Activated CD4-positive, CD25-positive, alpha-beta regulatory T cell treated with anti-CD3 and anti-CD28 coated beads, Interleukin-2, amount 50 U/mL, for 16 hours (primary cell): ENCODE results near the gene POTEG.
"Not testable (repeated sequence)": the region's sequence is repeated elsewhere in the genome, so short reads cannot be mapped to it uniquely, and the experiment has no call there.

Source experiments
- DNase-seq: peaks from one replicate; pipeline ENCODE4 v3.0.0-alpha.2; 2020; ENCODE audit warnings: low read depth, low spot score

POTEG gene

DNA sequence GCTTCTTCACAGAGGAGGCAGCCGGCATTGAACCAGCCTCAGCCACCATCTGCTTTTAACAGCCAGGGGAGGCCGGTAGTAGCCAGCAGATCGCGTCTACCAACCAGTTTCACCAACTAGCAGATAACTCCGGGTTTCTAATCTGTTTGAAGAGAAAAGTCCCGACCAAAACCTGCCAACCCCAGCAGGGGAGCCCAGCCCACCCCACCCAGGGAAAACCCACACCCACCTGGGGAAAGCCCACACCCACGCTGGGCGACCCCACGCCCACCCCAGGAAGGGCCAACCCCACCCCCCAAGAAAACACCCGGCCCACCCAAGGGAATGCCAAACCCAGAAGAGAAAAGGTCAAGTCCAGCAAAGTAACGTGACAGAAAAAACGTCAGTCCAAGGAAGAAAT lies at the start of gene POTEG:
POTEG (minus strand) TSS at position 101 of the 400 bp plus-strand sequence; CDS start at position 49, 52 bp downstream.
- not testable (repeated sequence) for DNase-seq

DNA sequence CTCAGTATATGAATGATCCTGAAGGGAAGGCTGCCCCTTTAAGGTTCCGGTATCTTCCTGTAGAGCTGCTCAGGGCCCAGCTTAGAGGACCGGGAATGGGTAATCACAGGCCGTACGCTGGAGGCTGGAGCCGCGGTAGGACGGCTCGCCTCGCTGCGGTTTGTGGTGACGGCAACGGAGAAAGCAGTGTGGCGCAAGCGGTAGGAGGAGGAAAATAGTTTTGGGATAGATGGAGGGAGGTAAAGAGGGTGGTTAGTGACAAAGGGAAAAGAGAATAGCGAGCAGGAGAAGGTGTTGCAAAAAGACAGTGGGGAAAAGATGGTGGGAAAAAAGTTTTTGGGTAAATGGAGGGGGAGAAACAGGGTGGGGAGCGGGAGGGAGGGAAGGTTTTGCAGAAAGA lies 48.0 kb upstream of the POTEG start:
- DNase-seq: not testable (repeated sequence)

DNA sequence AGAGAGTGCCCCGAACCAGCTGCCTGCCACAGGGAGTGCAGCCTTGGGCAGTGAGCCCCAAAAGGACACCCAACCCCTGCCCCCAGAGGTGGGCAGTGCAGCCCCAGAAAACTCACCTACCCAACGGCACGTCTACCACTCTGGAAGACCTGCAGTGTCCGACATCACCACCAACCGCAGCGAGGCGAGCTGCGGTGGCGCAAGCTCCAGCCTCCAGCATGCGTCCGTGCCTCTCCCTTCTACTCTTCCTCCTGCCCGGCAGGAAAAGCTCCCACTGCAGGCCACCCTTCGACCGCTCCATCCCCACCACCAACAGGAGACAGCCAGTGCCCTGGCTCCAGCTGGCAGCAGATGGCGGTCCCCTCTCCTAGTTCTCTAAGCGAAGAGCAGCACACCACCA lies 47.3 kb upstream of the POTEG start:
- not testable (repeated sequence) for DNase-seq

DNA sequence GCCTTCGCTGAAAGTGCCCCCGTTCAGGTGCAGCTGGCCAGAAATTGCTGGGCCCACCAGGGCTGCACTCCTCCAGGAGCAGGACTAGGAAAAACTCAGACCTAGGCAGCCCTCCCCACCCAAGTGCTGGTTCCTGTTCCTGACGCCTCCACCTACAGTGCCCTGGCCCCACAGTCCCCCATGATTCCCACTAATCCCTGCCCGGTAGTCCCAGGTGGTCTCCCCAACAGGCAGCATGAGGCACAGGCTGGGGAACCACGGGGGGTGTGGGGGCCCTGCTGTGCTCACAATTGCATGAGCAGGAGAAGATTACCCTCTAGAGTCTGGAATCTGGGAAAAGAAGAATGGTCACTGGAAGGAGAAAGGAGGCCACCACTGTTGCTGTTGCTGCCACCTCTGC lies 46.4 kb upstream of the POTEG start:
- DNase-seq: not testable (repeated sequence)

DNA sequence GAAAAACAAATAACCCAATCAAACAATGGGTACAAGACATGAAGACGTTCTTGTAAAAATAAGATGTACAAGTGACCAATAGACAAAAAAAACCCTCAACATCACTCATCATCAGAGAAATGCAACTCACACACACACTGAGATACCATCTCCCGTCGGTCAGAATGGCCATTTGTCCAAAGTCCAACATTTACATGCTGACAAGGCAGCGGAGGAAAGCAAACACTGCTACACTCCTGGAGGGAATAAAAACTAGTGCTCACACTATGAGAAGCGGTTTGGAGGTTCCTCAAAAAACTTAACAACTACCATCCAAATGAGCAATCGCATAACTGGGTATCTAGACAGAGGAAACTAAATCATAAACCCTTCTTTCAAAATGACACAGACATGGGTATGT lies 11.6 kb upstream of the POTEG start:
- DNase-seq: not testable (repeated sequence)

DNA sequence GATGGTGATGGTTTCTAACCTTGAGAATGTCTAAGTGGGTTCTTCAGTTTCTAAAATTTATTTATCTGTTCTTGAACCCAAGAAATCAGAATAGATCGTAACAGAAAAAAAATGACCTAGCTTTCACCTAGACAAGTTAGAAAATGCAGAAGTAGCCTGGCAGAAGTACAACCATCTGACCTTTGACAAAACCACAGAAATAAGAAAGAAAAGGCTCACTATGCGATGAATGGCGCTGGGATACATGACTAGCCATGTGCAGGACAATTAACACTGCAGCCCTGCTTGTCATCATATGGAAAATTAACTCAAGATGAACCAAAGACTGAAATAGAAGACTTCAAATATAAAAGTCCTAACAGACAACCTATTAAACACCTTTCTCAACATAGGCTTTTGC lies 5.7 kb upstream of the POTEG start:
- DNase-seq: not testable (repeated sequence)

DNA sequence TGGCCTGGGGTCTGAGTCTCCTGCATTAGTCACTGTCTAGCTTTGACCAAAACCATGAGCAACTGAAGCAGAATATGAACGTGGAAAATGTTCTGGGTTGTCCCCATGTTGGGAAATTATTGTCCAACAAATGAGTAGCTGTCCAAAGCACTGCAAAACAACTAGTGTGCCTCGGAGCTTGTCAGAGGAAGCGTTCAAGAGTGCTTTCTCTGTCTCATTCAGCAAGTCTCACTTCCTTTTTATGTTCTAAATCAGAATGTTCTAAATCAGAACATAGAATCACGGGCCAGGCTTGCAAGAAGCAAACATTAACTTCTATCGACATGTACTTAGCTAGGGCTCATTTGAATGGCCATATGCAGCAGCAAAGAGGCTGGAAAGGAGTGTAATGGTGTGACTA lies 5.1 kb upstream of the POTEG start:
- DNase-seq: not testable (repeated sequence)

DNA sequence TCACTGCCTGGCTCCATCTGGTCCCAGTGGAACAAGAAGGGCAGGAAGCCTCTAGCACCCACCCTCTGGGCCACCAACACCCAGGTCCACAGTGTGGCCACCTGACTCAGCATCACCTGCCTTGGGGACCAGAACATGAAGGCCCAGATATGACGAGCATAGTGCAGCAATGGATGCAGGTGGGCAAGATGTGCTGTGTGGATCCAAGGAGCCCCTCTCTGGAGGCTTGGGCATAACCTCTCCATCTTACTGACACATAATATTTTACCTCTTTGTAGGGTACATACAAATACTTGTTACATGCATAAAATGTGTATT lies 2.9 kb upstream of the POTEG start:
- not testable (repeated sequence) for DNase-seq

DNA sequence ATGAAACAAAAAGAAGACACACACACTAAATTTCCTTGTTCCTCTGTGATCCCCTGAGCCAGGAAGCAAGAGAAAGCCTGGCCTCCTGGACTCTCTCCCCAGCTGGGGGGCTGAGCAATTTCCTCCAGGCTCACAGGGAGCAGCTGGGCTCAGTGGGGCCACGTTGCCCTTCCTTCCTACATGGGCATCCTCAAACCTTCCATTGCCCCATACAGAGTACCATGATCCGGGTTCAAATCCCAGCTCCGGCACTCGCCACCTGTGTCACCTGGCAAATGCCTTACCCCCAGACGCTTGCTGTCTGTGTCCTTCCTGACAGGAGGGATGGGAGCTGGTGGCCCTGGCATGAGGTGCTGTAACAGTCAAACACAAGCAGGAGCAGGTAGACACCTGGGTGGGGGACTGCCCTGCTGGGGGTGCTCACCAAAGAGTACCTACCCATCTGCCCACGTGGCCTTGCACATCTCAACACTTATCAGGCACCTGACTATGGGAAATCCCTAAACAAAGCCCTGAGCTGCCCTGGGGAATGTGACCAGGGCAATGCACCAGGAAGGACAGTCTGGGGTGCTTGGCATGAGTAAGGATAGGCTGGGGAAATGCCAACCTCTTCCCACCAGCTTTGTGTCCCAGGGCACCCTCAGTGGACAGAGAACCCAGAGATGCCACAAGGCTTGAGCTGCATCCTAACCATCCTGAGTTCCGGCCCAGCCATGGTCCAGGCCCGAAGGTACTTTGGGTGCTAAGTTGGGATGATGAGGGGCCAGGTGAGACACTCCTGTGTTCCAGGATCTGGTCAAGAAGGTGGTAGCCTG lies 2.4 kb upstream of the POTEG start:
- not testable (repeated sequence) for DNase-seq

DNA sequence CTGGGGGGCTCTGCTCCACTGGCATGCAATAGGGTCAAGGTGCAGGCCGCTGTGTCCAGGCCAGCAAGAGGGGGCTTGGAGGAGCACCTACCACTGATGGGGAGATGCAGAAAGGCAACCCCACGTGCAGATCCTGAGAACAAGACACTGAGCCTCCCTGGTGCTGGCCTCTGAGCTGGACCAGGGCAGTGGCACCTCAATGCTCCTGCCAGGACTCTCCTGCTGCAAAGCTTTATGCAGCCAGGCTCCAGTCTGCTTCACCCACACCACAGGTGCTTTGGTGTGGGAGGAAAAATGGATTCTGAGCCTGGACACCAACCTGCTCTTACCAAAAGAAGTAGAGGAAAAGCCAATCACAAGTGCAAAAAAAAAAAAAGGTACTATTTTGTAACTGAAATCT lies 1.7 kb upstream of the POTEG start:
- not testable (repeated sequence) for DNase-seq

DNA sequence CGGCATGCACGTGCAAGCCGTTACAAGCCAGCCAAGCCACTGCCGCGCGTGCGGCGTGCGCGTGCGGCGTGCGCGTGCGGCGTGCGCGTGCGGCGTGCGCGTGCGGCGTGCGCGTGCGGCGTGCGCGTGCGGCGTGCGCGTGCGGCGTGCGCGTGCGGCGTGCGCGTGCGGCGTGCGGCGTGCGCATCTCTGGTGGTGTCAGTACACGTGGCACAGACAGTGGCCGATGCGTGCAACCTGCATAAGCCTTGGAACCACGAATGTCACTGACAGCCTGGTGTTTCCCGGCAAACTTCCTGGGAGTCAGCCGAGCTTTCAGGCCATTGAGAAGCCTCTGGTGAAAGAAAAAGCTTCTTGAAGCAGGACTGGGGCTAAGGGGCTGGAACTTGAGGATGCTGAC lies 750 bp upstream of the POTEG start:
- DNase-seq: not testable (repeated sequence)

DNA sequence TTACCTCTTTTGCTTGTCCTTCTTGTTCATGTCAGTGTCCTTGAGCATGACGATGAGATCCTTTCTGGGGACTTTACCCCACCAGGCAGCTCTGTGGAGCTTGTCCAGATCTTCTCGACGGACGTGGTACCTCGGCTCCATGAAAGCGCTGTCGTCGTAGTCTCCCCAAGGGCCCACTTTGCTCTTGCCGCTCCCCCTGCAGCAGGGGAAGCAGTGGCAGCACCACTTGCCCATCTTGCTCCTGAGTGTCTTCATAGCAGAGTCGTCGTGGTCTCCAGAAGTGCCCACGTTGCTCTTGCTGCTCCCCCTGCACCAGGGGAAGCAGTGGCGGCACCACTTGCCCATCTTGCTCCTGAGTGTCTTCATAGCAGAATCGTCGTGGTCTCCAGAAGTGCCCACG lies 376 bp downstream of the POTEG start:
- not testable (repeated sequence) for DNase-seq

DNA sequence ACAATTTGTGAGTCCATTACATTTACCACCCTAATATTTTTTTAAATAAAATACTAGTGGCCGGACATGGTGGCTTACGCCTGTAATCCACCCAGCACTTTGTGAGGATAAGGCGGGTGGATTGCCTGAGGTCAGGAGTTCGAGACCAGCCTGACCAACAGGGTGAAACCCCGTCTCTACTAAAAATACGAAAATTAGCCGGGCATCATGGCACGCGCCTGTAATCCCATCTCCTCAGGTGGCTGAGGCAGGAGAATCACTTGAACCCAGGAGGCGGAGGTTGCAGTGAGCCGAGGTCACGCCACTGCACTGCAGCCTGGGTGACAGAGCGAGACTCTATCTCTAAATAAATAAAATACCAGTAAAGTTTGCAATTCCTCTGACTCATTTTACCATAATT lies 25.6 kb downstream of the POTEG start:
- not testable (repeated sequence) for DNase-seq

DNA sequence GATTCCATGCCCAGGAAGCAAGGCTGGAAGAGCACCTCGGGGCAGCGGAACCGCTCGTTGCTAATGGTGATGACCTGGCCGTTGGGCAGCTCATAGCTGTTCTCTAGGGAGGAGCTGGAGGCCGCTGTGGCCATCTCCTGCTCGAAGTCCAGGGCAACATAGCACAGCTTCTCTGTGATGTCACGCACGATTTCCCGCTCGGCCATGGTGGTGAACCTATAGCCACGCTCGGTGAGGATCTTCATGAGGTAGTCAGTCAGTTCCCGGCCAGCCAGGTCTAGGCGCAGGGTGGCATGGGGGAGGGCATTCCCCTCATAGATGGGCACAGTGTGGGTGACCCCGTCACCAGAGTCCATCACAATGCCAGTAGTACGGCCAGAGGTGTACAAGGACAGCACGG lies 32.0 kb downstream of the POTEG start:
- DNase-seq: not testable (repeated sequence)

DNA sequence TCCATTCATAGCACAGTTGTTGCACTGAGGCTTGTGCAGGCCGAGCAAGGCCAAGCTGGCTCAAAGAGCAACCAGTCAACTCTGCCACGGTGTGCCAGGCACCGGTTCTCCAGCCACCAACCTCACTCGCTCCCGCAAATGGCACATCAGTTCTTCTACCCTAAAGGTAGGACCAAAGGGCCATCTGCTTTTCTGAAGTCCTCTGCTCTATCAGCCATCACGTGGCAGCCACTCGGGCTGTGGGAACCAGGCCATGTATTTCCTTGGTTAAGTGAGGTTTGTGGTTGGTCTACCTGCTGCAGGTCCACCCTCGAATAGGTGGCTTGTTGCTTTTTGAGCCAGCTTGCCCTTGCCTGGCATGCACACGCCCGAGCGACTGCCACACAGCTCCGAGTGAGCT lies 39.4 kb downstream of the POTEG start:
- not testable (repeated sequence) for DNase-seq

DNA sequence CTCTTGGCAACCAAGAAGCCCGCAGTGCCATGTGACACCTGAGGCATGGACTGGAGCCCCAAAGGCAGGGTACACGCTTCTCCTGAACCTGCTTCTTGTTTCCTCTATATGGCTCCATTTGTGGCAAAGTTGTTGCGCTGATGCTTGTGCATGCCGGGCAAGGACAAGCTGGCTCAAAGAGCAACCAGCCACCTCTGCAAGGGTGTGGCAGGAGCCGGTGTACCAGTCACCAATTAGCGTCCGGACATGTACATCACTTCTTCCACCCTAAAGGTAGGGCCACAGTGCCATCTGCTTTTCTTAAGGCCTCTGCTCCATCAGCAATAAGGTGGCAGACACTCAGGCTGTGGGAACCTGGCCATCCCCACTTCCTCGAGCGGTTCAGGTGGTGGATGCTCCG lies 43.9 kb downstream of the POTEG start:
- not testable (repeated sequence) for DNase-seq

DNA sequence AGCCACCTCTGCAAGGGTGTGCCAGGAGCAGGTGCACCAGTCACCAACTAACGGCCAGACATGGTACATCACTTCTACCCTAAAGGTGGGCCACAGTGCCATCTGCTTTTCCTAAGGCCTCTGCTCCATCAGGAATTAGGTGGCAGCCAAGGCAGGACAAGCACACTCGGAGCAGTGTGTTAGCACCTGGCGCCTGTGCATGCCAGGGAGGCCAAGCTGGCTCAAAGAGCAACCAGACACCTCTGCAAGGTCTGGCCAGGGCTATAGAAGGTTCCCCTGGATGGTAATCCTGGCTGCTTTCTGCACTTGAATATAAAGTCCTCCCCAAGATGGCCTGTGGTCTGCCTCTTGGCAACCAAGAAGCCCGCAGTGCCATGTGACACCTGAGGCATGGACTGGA lies 45.4 kb downstream of the POTEG start:
- not testable (repeated sequence) for DNase-seq

DNA sequence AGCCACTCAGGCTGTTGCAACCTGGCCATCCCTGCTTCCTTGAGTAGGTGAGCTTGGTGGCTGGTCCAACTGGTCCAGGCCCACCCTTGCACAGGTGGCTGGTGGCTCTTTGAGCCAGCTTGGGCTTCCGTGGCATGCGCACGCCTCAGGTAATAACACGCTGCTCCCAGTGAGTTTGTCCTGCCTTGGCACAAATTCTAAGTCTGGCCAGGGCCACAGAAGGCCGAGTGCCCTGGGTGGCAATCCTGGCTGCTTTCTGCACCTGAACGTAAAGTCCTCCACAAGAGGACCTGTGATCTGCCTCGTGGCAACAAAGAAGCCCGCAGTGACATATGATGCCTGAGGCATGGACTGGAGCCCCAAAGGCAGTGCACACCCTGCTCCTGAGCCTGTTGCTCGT lies 47.1 kb downstream of the POTEG start:
- DNase-seq: not testable (repeated sequence)

DNA sequence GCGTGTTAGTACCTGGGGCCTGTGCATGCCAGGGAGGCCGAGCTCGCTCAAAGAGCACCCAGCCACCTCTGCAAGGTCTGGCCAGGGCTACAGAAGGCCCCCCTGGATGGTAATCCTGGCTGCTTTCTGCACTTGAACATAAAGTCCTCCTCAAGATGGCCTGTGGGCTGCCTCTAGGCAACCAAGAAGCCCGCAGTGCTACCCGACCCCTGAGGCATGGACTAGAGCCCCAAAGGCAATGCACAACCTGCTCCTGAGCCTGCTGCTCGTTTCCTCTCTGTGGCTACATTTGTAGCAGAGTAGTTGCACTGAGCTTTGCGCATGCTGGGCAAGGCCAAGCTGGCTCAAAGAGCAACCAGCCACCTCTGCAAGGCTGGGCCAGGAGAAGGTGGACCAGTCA lies 47.8 kb downstream of the POTEG start:
- DNase-seq: not testable (repeated sequence)

DNA sequence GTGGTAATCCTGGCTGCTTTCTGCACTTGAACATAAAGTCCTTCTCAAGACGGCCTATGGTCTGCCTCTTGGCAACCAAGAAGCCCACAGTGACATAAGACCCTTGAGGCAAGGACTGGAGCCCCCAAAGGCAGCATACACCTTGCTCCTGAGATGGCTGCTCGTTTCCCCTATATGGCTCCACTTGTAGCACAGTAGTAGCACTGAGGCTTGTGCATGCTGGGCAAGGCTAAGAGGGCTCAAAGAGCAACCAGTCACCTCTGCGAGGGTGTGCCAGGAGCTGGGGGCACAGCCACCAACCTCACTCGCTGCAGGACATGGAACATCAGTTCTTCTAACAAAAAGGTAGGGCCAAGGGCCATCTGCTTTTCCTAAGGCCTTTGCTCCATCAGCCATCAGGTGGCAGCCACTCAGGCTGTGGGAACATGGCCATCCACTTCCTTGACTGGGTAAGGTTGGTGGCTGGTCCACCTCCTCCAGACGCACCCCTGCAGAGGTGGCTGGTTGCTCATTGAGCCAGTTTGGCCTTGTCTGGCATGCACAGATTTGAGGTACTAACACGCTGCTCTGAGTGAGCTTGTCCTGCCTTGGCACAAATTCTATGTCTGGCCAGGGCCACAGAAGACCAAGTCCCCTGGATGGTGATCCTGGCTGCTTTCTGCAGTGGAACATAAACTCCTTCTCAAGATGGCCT lies 49.9 kb downstream of the POTEG start:
- not testable (repeated sequence) for DNase-seq

DNA sequence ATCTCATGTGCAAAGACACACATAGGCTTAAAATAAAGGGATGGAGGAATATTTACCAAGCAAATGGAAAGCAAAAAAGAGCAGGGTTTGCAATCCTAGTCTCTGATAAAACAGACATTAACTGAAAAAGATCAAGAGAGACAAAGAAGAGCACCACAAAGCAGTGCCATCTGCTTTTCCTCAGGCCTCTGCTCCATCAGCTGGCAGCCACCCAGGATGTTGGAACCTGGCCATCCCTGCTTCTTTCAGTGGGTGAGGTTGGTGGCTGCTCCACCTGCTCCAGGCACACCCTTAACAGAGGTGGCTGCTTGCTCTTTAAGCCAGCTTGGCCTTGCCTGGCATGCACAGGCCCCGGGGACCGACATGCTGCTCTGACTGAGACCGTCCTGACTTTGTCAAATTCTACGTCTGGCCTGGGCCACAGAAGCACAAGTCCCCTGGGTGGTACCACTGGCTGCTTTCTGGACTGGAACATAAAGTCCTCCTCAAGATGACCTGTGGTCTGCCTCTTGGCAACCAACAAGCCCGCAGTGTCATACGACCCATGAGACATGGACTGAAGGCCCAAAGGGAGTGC lies 51.0 kb downstream of the POTEG start:
- DNase-seq: not testable (repeated sequence)

DNA sequence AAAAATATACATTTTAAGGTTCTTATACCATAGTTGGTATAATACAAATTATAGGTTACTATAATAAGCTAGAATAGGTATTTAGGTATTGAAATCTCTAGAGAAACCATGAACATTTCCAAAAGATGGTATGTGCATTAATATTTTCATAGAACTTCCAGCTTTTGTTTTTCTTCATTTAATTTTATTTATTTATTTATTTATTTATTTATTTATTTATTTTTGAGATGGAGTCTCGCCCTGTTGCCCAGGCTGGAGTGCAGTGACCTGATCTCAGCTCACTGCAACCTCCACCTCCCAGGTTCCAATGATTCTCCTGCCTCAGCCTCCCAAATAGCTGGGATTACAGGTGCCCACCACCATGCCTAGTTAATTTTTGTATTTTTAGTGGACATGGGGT lies 54.0 kb downstream of the POTEG start:
- not testable (repeated sequence) for DNase-seq

DNA sequence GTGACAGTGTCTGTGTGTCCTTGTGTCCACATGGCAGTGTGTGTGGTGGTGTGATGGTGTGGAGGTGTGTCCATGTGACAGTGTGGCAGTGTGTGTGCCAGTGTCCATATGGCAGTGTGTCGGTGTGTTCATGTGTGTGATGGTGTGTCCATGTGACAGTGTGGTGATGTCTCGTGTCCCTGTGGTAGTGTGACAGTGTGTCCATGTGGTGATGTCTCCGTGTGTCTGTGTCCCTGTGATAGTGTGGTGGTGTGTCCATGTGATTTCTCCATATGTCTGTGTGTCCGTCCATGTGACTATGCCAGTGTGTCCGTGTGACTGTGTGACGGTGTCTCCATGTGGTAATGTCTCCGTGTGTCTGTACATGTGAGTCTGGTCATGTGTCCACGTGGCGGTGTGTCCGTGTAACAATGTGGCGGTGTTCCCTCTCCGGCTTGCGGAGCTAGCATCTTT lies 59.7 kb downstream of the POTEG start:
- DNase-seq: not testable (repeated sequence)
